NK-92 treated with Interleukin-12 subunit alpha and Interleukin-12 subunit beta, amount 100 ng/mL, for 24 hours (cell line): ENCODE data around the gene TIAM1.
A peak's percentile ranks its signal among the peaks of the same experiment; 100 is the strongest.

ENCODE experiments used
- DNase-seq: peaks from one replicate; lab custom pipeline; 2025; lab: John Stamatoyannopoulos, UW

The TIAM1 gene

GRCh38 chr21:31343680-31344480 is at the start of gene TIAM1:
Gene TIAM1 (minus strand): TSS chr21:31344261. CDS start chr21:31266972, 77,289 bp downstream.
- no peak for DNase-seq

GRCh38 chr21:31387560-31388186 is 43.6 kb upstream of the TIAM1 start:
- no peak for DNase-seq

- no peak for DNase-seq
Measured at GRCh38 chr21:31386006-31386405, 41.9 kb upstream of the TIAM1 start.

DNA sequence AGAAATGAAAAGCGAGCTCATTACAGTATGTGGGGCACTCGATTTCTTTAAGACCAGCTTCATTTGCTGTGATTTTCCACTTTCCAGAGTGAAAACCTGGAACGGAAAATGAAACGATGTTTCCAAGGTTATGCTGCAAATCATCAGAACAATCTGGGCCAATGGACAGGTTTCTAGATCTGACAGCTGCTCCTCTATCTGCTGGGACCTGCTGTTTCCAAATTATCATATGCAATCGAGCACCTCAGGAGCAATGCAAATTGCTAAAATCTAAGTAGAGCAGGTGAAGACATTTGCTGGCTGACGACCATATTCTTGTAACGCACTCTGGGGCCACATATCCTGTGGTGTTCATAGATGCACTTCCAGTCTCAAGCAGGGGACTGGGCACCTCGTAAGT is 39.7 kb upstream of the TIAM1 start:
- DNase-seq: no peak

DNA sequence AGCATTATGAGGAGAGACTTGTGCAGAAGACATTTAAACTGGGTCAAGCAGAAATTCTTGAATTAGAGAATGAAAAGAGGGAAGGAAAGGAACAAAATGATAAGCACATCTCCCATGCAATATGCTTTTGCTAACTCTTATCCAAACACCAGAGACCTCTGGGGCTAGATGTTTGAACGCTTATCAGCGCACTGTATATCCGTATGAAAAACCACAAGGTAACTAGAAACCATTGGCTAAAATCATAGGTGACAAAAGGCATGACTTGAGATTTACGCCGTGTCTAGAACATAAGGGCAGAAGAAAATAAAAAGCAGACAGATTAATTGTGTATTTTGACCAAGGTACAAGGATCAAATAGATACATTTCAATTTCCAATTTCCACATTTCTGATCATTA is 38.0 kb upstream of the TIAM1 start:
- DNase-seq: no peak

DNA sequence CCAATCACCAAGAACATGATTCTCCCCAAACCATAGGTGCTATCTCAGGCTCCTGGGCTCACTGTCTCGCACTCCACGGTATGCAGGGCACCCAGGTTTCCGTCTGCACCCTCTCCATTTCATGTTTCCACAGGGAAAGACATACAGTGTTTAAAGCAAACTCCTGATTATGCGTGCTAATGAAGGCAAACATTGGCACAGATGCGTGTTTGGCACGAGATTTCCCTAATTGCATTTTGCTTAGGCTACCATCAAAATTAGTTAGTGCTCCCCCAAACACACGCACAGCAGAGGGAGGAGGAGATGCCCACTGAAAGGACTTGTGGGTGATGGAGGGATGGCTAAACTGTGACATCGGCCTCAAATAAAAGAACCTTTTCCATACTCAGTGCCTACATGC is 32.2 kb upstream of the TIAM1 start:
- DNase-seq: no peak

DNA sequence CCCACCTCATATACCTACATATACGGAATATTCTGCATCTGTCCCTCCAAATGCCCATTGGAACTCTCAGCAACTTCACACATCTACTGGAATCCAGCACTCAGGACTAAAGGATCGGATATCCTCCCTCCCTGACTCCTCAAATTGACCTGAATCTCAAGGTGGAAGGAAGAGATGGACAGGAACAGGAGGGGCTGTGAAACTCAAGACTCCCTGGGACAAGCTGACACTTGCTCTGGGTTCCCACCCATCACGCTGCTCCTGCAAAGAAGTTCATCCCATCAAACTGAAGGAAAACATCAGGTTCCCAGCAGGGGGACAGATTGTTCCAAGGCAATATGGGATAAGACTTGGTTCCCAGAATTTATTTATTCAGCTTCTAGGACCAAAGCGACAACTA is 30.3 kb upstream of the TIAM1 start:
- DNase-seq: no peak

GRCh38 chr21:31372471-31372765 is 28.4 kb upstream of the TIAM1 start:
- DNase-seq: no peak

- DNase-seq: no peak
Measured at GRCh38 chr21:31371715-31372470, 27.8 kb upstream of the TIAM1 start.

- no peak for DNase-seq
Measured at GRCh38 chr21:31370893-31371544, 27.0 kb upstream of the TIAM1 start.

DNA sequence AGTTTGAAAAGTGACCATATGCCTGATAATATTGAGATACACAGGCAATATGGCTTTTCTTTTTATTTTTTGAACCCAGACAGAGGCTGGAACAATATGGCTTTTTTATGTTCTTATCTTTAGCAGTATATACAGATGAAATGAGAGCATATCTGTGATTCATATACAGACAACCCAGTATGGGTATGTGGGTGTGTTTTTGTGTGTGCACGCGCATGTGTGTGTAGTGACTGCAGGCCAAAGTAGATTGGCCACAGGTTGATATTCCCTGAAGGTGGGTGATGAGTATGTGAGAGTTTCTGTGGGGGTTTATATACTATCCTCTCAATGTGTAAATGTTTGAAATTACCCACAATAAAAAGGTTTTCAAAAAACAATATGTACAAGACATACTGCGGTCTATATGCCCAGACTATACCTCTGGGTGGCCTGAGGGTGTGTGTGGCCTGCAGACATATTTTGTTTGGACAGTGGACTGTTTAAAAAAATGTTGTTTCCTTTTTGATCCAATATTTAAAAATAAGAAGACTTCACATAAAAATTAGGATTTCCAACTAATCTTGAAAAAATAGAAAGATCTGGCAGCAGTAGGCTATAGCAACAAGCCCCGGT is 26.3 kb upstream of the TIAM1 start:
- DNase-seq: no peak

DNA sequence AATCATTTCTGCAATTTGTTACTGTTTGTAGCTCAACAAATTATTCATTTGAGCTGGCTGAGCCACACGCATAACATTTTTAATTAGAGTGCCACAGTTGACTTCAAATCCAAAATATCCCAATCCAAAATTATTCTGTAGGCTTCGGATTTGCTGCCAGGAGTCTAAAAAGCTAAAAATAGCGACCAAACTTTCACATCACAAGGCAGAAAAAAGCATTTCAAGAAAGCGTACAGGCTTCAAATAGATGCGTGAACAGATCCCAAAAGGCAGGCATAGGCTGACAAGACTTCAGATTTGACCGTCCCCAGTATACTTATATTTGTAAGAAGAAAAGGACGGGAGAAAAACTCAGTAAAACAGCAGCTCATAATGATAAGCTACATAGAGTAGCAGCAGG is 24.3 kb upstream of the TIAM1 start:
- DNase-seq: no peak

GRCh38 chr21:31367801-31368200 is 23.7 kb upstream of the TIAM1 start:
- no peak for DNase-seq

GRCh38 chr21:31366825-31367224 is 22.8 kb upstream of the TIAM1 start:
- no peak for DNase-seq

DNA sequence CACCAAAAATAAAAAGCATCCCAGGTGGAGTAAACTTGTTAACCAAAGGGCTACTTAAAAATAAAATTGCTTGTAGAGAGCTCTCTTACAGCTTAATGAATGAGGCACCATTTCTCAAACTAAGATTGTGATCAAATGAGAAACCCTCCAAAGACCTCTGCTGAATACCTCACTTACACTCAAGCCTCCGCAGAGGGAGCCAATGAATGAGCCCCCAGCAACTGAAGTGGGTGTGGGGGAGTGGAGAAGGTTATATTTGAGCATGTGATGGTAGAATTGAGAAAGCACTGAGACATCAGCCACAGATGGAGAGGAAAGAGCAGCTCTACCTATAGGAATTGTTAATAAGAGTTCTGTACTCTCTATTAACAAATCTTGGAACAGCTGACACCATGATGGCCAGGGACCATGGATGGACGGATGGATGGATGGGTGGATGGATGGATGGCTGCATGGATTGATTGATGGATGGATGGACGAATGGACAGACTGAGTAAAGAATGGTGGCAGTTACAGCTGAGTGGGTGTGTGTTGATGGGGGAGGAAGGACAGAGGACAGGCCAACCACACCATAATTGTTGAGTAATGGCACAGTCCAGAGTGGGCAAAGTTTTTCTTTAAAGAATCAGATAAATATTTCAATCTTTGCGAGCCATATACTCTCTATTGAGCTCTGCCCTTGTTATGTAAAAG is 20.3 kb upstream of the TIAM1 start:
- DNase-seq: peak; percentile 22

- no peak for DNase-seq
Measured at GRCh38 chr21:31363720-31364119, 19.7 kb upstream of the TIAM1 start.

DNA sequence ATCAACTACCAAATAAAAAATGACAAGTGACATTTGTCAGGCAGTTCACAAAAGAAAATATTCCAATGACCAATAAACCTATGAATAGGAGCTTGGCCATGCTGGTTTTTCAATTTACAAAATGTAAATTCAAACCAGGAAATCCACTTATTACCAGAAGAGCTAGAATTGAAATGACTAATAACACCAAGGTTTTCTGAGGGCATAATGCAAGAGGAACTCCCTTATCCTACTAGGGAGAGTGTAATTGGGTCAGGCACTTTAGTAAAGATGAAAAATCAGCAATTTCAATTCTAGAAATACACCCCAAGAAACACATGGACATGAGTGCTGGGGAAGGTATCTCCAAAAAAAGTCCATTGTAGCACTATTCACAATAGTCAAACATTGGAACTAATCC is 16.7 kb upstream of the TIAM1 start:
- DNase-seq: no peak

DNA sequence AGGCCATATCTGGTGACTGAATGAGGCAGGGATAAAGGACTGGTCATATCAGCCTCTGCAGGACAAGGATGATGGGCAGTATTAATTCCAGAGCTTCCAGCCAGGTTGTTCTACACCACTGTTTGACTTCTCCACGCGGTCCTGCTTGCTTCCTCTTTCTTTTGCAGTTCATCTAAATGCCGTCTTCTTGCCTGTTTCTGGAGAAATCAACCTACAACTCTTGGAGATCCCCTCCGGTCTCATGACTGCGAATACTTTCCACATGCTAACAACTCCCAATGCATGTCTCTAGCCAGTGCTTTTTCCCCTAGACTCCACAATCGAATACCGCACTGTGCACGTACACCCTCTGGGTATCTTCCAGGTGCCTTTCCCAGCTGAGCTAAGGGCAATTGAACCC is 14.1 kb upstream of the TIAM1 start:
- DNase-seq: no peak

DNA sequence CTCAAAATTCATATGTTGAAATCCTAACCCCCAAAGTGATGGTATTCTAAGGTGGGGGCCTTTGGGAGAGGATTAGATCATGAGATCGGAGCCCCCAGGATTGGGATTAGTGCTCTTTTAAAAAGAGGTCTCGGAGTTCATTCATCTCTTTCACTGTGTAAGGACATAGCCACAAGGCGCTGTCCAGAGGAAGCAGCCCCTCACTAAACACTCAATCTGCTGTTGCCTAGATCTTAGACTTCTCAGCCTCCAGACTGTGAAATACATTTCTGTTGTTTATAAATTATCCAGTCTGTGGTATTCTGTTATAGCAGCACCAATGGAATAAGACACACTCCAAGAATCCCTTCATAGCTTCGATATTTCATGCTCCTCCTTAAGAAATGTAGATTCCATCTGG is 12.4 kb upstream of the TIAM1 start:
- DNase-seq: no peak

GRCh38 chr21:31354604-31355443 is 10.8 kb upstream of the TIAM1 start:
- peak; percentile 81 for DNase-seq

DNA sequence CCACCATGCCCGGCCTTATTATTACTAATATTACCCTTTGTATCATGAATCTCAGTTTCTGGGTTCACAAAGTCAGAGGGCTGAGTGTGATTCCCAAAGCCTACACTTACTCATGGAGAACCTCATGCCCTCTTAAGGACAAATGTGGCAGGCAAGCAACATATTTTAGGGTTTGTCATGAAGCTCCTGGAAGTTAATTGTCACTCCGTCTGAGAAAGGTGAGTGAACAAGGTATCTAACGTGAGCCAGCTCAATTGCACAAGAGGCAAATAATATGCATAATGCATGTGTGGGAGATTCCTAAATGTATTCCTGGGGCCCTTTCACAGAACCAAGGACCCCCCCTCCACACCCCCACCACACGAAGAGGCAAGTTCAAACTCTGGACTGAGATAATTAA is 10.1 kb upstream of the TIAM1 start:
- DNase-seq: no peak
